D721Med (cell line): Measurements from ENCODE around the gene BPHL.
"Not testable (repeated sequence)": the region's sequence is repeated elsewhere in the genome, so short reads cannot be mapped to it uniquely, and the experiment has no call there.

Source experiments
- DNase-seq: peaks from one replicate; pipeline ENCODE4 v3.0.0; 2011; ENCODE audit warnings: low spot score; ENCODE audit not compliant: insufficient read length
- FAIRE-seq: peaks from 2 replicates; lab custom pipeline; 2011; peaks lifted over from hg19 to GRCh38; lab: Jason Lieb, UNC
- CTCF ChIP-seq: IDR thresholded peaks from 2 replicates; pipeline ENCODE4 v1.5.1; 2012; ENCODE audit warnings: mild to moderate bottlenecking, control low read depth; ENCODE audit not compliant: insufficient read depth; ENCODE audit errors: missing control alignments

Gene BPHL

GRCh38 chr6:3165631-3166534 is 47.4 kb downstream of the BPHL start:
- DNase-seq (no peak), FAIRE-seq (no peak)
- no peak for TF ChIP-seq CTCF

- not testable (repeated sequence) for FAIRE-seq, DNase-seq
Measured at GRCh38 chr6:3166535-3167225, 48.2 kb downstream of the BPHL start.

- FAIRE-seq, DNase-seq: not testable (repeated sequence)
Measured at GRCh38 chr6:3168046-3168445, 49.5 kb downstream of the BPHL start.

- FAIRE-seq, DNase-seq: not testable (repeated sequence)
Measured at GRCh38 chr6:3170676-3171075, 52.2 kb downstream of the BPHL start.

- DNase-seq, FAIRE-seq: not testable (repeated sequence)
Measured at GRCh38 chr6:3171313-3172175, 53.0 kb downstream of the BPHL start.

- FAIRE-seq, DNase-seq: not testable (repeated sequence)
Measured at GRCh38 chr6:3172789-3173188, 54.3 kb downstream of the BPHL start.

- DNase-seq, FAIRE-seq: not testable (repeated sequence)
Measured at GRCh38 chr6:3173636-3174089, 55.2 kb downstream of the BPHL start.

- DNase-seq (no peak), FAIRE-seq (no peak)
- TF ChIP-seq CTCF = no peak
Measured at GRCh38 chr6:3175715-3176402, 57.3 kb downstream of the BPHL start.

GRCh38 chr6:3176562-3177355 is 58.2 kb downstream of the BPHL start:
- no peak for TF ChIP-seq CTCF
- DNase-seq (no peak), FAIRE-seq (no peak)

- DNase-seq, FAIRE-seq: not testable (repeated sequence)
Measured at GRCh38 chr6:3178666-3179065, 60.2 kb downstream of the BPHL start.

GRCh38 chr6:3179945-3180344 is 61.4 kb downstream of the BPHL start:
- FAIRE-seq = not testable (repeated sequence)

More at GRCh38 chr6:3179945-3180344, 61.4 kb downstream of the BPHL start:
- not testable (repeated sequence) for DNase-seq
